Heart right ventricle (tissue), 16 donors: ENCODE results near the gene ABLIM1. TPM values are rescaled to one million over a fixed set of nuclear protein-coding genes. Genes with fewer than 3 reads are reported as not detected.
A peak's percentile ranks its signal among the peaks of the same experiment; 100 is the strongest.

Source experiments
- ATAC-seq, 8 donors: fragments of 200-7000 bp; cut with Tn5 transposase; one replicate each; pipeline ENCODE4 v1.9.1; 2020; ENCODE audit warnings: mild to moderate bottlenecking in 8 of 8, moderate library complexity in 8 of 8, moderate number of reproducible peaks in 1 of 8
- DNase-seq, 2 donors: peaks; one replicate each; pipeline ENCODE4 v3.0.0-alpha.2; 2020
- H3K27ac ChIP-seq, 10 donors: fragments of 200-600 bp; sonication (generic) in 2 of 10; one replicate each; pipeline versions ENCODE4 v1.5.0 to v1.8.0; 2020 to 2022; ENCODE audit warnings: mild to moderate bottlenecking in 3 of 10
- H3K27me3 ChIP-seq, 7 donors: fragments of 200-600 bp; one replicate each; pipeline ENCODE4 v1.8.0; 2021 to 2022; ENCODE audit warnings: mild to moderate bottlenecking in 2 of 7
- H3K36me3 ChIP-seq, 9 donors: fragments of 200-600 bp; sonication (generic) in 1 of 9; one replicate each; pipeline versions ENCODE4 v1.5.0 to v1.8.0; 2020 to 2022; ENCODE audit warnings: mild to moderate bottlenecking in 2 of 9
- H3K4me1 ChIP-seq, 9 donors: fragments of 200-600 bp; sonication (generic) in 1 of 9; one replicate each; pipeline versions ENCODE4 v1.5.0 to v1.8.0; 2020 to 2022; ENCODE audit warnings: mild to moderate bottlenecking in 4 of 9
- H3K4me3 ChIP-seq, 10 donors: fragments of 200-600 bp; sonication (generic) in 2 of 10; one replicate each; pipeline versions ENCODE4 v1.5.0 to v1.8.0; 2020 to 2022; ENCODE audit warnings: mild to moderate bottlenecking in 7 of 10, moderate library complexity in 2 of 10
- H3K9me3 ChIP-seq, 11 donors: fragments of 200-600 bp in 10 of 11; sonication (generic) in 2 of 11; one replicate each; pipeline versions ENCODE4 v1.5.0 to v1.8.0; 2013 to 2022; ENCODE audit warnings: mild to moderate bottlenecking in 2 of 11, control low read depth in 1 of 11, moderate library complexity in 1 of 11
- CTCF ChIP-seq, 9 donors: fragments of 200-600 bp; sonication (generic) in 2 of 9; IDR thresholded peaks; one replicate each; pipeline versions ENCODE4 v1.5.0 to v1.8.0; 2021 to 2022; ENCODE audit warnings: antibody characterized with exemption in 9 of 9, mild to moderate bottlenecking in 5 of 9, moderate library complexity in 1 of 9
- WGBS, 2 donors: extraction: QIAGEN DNeasy Blood & Tissue Kit; methylation state at CpG; one replicate each; pipeline ENCODE4 v1.1.7; 2013; ENCODE audit warnings: inconsistent platforms in 1 of 2; 5-methylcytosine and 5-hydroxymethylcytosine counted together
- intact Hi-C, 10 donors: fragments of 100-400 bp; cut with DNase I; formaldehyde crosslinking; loops; one replicate each; pipeline versions ENCODE4 v1.11.1 to v1.14.2; 2022
- polyA plus RNA-seq, 2 donors: library from polyadenylated mRNA; stranded (reverse); fragments of 200-250 nt; gene quantifications; one replicate each; pipeline ENCODE4 v1.2.3, GENCODE V29; 2013
- total RNA-seq, 10 donors: library from RNA; stranded (reverse); fragmentation: NEBNext Ultra II Directional in 3 of 10; extraction: Animal tissue kit (Norgen Biotek cat#: 25700) in 3 of 10; gene quantifications; one replicate each; pipeline versions ENCODE4 v1.2.1 to v1.2.4, GENCODE V29; 2021 to 2023
- donor health status: Arrhythmogenic right ventricular cardiomyopathy.
- donor health status: ischemic (EF 13 %, LVEDD 7.1; RV severe dilation, severe dysfunction).
- donor health status: healthy with polysubstance abuse.
- donor health status: DM: no; HTN: yes; CAD: no.
- donor health status: DM: no; HTN: no; CAD: no.
- donor health status: ischemic (EF 25% LVEDD 6.9; RV normal size, moderate dysfunction).
- donor health status: ischemic (EF 25% LVEDD 5.7; RV mildly dilated, moderate dysfunction).
- donor health status: healthy.
- donor health status: DM: yes; HTN: yes; CAD: no.
- donor health status: Ischemic cardiomyopathy.
- donor health status: ischemic (EF 35%, LVEDD 5.7; RV mildly dilated, moderate dysfunction).
- donor health status: nonischemic (EF 11% LVEDD 7.7; RV severe dilation, severe dysfunction).
- donor health status: DM: yes; HTN: yes; CAD: no.
- donor health status: PGD.
- donor health status: ischemic (EF 29% LVEDD 5.4; RV normal size, mild dysfunction).
- donor health status: nonischemic (EF 23%, LVEDD 6.1; RV moderate dilation, normal function).

ABLIM1 gene
- total and polyA plus RNA-seq, 12 donors = 119 to 816 (median 600) TPM

GRCh38 chr10:114645706-114646105 lies 12.4 kb downstream of the ABLIM1 start:
- Histone ChIP-seq H3K27me3 (no peaks in the 10 kb centered on the region), H3K9me3 (no peaks in the 10 kb centered on the region), H3K36me3 (peaks cover 0 to 7% (median 0%) of the 10 kb centered on the region in 9 donors), H3K27ac (peak overlapping the region in 5 of 10 donors; percentile 4 to 92 (median 75)), H3K4me1 (peaks cover 14 to 95% (median 64%) of the 10 kb centered on the region in 9 donors), H3K4me3 (no peak overlapping the region)
- DNase-seq (no peak), ATAC-seq (no peak)
- intact Hi-C loops = no loop called here
- 60 to 69% methylated on average over 3 of the region's 3 CpGs for WGBS, 2 donors
- TF ChIP-seq CTCF (IDR thresholded peaks at IDR 0.05) = no peak

GRCh38 chr10:114643158-114643557 lies 14.9 kb downstream of the ABLIM1 start:
- Histone ChIP-seq H3K36me3 (peaks cover 0 to 7% (median 0%) of the 10 kb centered on the region in 9 donors), H3K27ac (peak overlapping the region in 5 of 10 donors; percentile 3 to 55 (median 25)), H3K9me3 (no peaks in the 10 kb centered on the region), H3K4me3 (no peak overlapping the region), H3K27me3 (no peaks in the 10 kb centered on the region), H3K4me1 (peaks cover under 1 to 90% (median 51%) of the 10 kb centered on the region in 9 donors)
- no peak for TF ChIP-seq CTCF (IDR thresholded peaks at IDR 0.05)
- 49 to 62% methylated on average over 2 of the region's 2 CpGs for WGBS, 2 donors
- intact Hi-C loops = no loop called here
- no peak for ATAC-seq
- no peak for DNase-seq

GRCh38 chr10:114642729-114643128 lies 15.3 kb downstream of the ABLIM1 start:
- intact Hi-C loops = no loop called here
- DNase-seq (no peak), ATAC-seq (no peak)
- Histone ChIP-seq H3K4me1 (peaks cover 0 to 90% (median 50%) of the 10 kb centered on the region in 9 donors), H3K27me3 (no peaks in the 10 kb centered on the region), H3K9me3 (no peaks in the 10 kb centered on the region), H3K36me3 (peaks cover 0 to 7% (median 0%) of the 10 kb centered on the region in 9 donors), H3K4me3 (no peak overlapping the region), H3K27ac (peak overlapping the region in 5 of 10 donors; percentile 3 to 55 (median 25))
- TF ChIP-seq CTCF (IDR thresholded peaks at IDR 0.05) = no peak
- 35 to 38% methylated on average over 5 of the region's 5 CpGs for WGBS, 2 donors

- no peak for DNase-seq
- peak in 4 of 8 donors; percentile 14 to 50 (median 36) for ATAC-seq
- WGBS, 2 donors = 39 to 43% methylated on average over 8 of the region's 8 CpGs
These were observed 19.1 kb downstream of the ABLIM1 start for GRCh38 chr10:114638821-114639625.

More at GRCh38 chr10:114638821-114639625, 19.1 kb downstream of the ABLIM1 start:
- peaks cover 0 to 7% (median 0%) of the 10 kb centered on the region in 9 donors for H3K36me3 ChIP-seq
- no peak for TF ChIP-seq CTCF (IDR thresholded peaks at IDR 0.05)
- H3K4me1 ChIP-seq = peaks cover 0 to 91% (median 51%) of the 10 kb centered on the region in 9 donors
- peak overlapping the region in 5 of 10 donors; percentile 2 to 63 (median 48) for H3K27ac ChIP-seq
- no peaks in the 10 kb centered on the region for H3K9me3 ChIP-seq
- no peaks in the 10 kb centered on the region for H3K27me3 ChIP-seq
- no peak overlapping the region for H3K4me3 ChIP-seq
- intact Hi-C loops = loop anchor here in 3 of 10 donors (5.0 to 10.0 kb wide), 3 partner anchors 46 to 164 kb away; no protein-coding TSS in a partner anchor
